HG02623 (cell line): ENCODE data around the gene LRRC3.
"Not testable (repeated sequence)": the region's sequence is repeated elsewhere in the genome, so short reads cannot be mapped to it uniquely, and the experiment has no call there.

Experiments
- ATAC-seq: cut with Tn5 transposase; IDR thresholded peaks from one replicate; pipeline ENCODE4 v1.9.1; 2021; ENCODE audit warnings: moderate library complexity; ENCODE audit not compliant: unreplicated experiment

The LRRC3 gene

GRCh38 chr21:44454747-44455523 is at the start of gene LRRC3:
LRRC3 (plus strand) TSS chr21:44455510; CDS start chr21:44456645, 1,135 bp downstream.
- ATAC-seq, result no peak

GRCh38 chr21:44405948-44406872 is 49.1 kb upstream of the LRRC3 start:
- ATAC-seq, result no peak

- no peak for ATAC-seq
Measured at GRCh38 chr21:44406953-44407352, 48.4 kb upstream of the LRRC3 start.

GRCh38 chr21:44407493-44407892 is 47.8 kb upstream of the LRRC3 start:
- no peak for ATAC-seq

- ATAC-seq, result no peak
Measured at GRCh38 chr21:44408226-44408625, 47.1 kb upstream of the LRRC3 start.

- ATAC-seq, result no peak
Measured at GRCh38 chr21:44413566-44414290, 41.6 kb upstream of the LRRC3 start.

GRCh38 chr21:44414291-44415072 is 40.8 kb upstream of the LRRC3 start:
- no peak for ATAC-seq

GRCh38 chr21:44415073-44416025 is 40.0 kb upstream of the LRRC3 start:
- no peak for ATAC-seq

- no peak for ATAC-seq
Measured at GRCh38 chr21:44416193-44416592, 39.1 kb upstream of the LRRC3 start.

- not testable (repeated sequence) for ATAC-seq
Measured at GRCh38 chr21:44417621-44418107, 37.6 kb upstream of the LRRC3 start.

- ATAC-seq, result no peak
Measured at GRCh38 chr21:44418108-44418875, 37.0 kb upstream of the LRRC3 start.

- ATAC-seq, result no peak
Measured at GRCh38 chr21:44418876-44419230, 36.5 kb upstream of the LRRC3 start.

GRCh38 chr21:44419679-44420078 is 35.6 kb upstream of the LRRC3 start:
- ATAC-seq, result no peak

- ATAC-seq, result no peak
Measured at GRCh38 chr21:44420416-44421205, 34.7 kb upstream of the LRRC3 start.

- no peak for ATAC-seq
Measured at GRCh38 chr21:44421901-44422840, 33.1 kb upstream of the LRRC3 start.

- no peak for ATAC-seq
Measured at GRCh38 chr21:44423312-44423821, 31.9 kb upstream of the LRRC3 start.
